AG04449 (cell line): ENCODE measurements around the gene PRAC1.

Source experiments
- CTCF ChIA-PET: fragments of 350-600 bp; formaldehyde crosslinking; extraction: SDS; loops from one replicate; lab custom pipeline; 2021; ENCODE audit warnings: antibody characterized with exemption; lab: Yijun Ruan, JAX
- POLR2A ChIA-PET: fragments of 400-600, 350-600 bp; formaldehyde crosslinking; extraction: SDS; loops from one replicate; lab custom pipeline; 2020; ENCODE audit warnings: antibody characterized with exemption, inconsistent platforms; lab: Yijun Ruan, JAX
- DNase-seq: peaks from one replicate; pipeline ENCODE4 v3.0.0-alpha.2; 2010; ENCODE audit warnings: low read depth, low spot score
- H3K4me3 ChIP-seq: 2 replicates; pipeline ENCODE4 v1.5.1; 2011; ENCODE audit warnings: low read depth, mild to moderate bottlenecking, control low read depth, low read length
- TF ChIP-seq, protein P1 (sequence below): IDR thresholded peaks from one replicate; pipeline ENCODE4 v1.5.1; 2011; ENCODE audit warnings: mild to moderate bottlenecking, moderate library complexity, low read length, control low read depth, inconsistent platforms; ENCODE audit not compliant: insufficient read depth; ENCODE audit errors: missing control alignments

The PRAC1 gene

DNA sequence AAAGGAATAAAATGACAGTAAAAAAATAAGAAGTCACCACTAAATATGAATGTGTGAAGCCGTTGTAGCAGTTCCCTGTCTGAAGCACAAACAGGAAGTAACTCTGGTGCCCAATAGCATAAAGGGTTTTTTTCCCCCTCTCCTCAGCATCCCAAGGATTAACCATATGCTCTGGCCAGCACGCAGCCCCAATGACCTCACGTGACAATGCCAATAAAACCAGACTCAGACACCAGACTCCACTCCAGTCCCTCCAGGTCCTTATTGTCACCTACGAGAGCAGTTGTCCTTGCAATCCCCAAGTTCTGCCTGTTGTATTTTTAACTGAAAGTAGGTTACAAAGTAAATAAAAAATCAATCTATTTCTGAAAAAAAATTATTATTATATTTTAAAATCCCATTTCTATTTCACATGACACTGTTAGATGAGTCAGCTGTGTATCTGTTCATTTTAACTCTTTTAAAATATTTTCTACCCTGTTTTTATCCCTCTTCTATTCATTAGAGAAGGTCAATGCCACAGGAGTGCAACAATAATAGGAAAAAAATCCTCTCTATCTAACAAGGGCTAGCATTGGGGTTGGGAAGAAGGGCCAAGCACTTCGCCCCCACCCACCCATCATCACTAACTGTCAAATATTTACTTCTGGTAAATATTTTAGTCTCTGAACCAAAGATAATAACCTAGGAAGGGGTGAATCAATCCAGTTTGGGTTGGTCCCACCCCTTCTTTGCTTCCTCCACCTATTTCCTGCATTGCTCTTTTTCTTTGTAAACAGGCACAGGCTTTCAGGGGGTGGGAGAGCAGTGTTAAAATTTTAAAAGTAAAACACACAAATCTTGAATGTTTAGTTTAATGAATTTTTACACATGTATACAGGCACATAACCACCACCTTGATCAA lies 6.6 kb downstream of the PRAC1 start:
- no peak overlapping the region for H3K4me3 ChIP-seq
- TF ChIP-seq, protein P1, sequence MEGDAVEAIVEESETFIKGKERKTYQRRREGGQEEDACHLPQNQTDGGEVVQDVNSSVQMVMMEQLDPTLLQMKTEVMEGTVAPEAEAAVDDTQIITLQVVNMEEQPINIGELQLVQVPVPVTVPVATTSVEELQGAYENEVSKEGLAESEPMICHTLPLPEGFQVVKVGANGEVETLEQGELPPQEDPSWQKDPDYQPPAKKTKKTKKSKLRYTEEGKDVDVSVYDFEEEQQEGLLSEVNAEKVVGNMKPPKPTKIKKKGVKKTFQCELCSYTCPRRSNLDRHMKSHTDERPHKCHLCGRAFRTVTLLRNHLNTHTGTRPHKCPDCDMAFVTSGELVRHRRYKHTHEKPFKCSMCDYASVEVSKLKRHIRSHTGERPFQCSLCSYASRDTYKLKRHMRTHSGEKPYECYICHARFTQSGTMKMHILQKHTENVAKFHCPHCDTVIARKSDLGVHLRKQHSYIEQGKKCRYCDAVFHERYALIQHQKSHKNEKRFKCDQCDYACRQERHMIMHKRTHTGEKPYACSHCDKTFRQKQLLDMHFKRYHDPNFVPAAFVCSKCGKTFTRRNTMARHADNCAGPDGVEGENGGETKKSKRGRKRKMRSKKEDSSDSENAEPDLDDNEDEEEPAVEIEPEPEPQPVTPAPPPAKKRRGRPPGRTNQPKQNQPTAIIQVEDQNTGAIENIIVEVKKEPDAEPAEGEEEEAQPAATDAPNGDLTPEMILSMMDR: no peak
- DNase-seq: no peak
- CTCF ChIA-PET: interaction anchor here (0.6 to 4.0 kb wide), 4 partner anchors 9 to 163 kb away, joined by 3 to 27 read pairs (median 14); partner anchors contain the start of gene PRAC2
- POLR2A ChIA-PET: no interaction called here

DNA sequence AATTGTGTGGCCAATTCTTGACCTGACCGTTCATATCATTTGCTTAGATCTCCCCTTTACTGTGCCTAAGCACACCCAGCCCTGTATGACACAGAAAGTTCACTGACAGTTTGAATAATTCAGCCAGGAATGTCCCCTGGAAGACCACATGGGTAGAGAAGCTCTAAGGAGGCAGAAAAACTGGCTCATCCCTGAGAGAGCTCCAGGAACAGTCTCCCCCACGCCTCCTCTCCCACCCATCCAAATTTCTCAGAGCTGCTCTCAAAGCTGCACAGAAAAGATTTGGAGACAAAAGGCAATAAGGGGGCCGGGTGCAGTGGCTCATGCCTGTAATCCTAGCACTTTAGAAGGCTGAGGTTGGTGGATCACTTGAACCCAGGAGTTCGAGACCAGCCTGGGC lies 11.2 kb downstream of the PRAC1 start:
- DNase-seq: no peak
- TF ChIP-seq, protein P1: no peak
- POLR2A ChIA-PET: no interaction called here
- CTCF ChIA-PET: interaction anchor here (1.8 to 2.9 kb wide), 4 partner anchors 11 to 168 kb away, joined by 7 to 12 read pairs (median 8); partner anchors contain the start of gene PRAC1
- no peak overlapping the region for H3K4me3 ChIP-seq

DNA sequence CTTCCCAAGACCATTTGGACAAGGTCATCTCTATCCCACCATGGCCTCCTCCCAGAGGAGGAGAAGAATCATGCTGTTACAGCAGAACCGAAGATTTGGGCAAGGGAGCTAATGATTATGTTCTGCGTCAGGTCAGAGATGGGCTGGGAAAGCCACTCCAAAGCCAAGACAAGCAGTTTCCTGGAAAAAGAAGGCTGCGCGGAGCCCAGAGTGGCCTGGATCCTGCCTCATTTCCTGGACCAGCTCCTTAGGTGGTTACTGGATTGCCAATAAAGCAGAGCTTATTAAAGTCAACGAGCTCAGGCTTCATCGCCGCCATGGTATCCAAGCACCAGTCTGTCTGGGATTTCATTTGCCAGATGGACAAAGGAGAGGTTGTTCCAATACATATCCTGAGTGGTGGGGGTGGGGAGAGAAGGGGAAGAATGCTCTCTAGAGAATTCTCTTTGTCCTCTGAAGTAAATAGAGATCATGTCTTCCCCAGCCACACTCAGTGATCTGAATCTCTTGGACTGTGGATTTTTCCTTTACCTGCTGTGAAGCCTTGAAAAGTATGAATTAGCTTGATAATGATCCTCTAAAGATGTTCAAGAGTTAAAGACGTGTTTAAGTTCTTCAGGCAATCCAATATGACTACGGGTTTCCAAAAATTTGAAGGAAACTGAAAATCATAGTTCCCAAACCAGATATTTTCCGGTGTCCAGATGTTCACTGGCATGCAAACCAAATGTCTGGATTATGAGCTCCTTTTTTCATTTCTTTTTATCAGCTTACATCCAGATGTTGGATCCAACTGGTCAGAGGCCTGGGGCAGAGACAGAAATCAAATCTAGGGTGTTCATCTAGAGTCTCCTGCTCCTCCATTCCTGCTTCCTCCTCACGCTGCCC lies 17.7 kb downstream of the PRAC1 start:
- TF ChIP-seq, protein P1: no peak
- CTCF ChIA-PET: interaction anchor here (1.2 to 2.2 kb wide), 6 partner anchors 15 to 174 kb away, joined by 3 to 18 read pairs (median 6); partner anchors contain the start of gene PRAC2
- POLR2A ChIA-PET: no interaction called here
- no peak overlapping the region for H3K4me3 ChIP-seq
- DNase-seq: no peak

DNA sequence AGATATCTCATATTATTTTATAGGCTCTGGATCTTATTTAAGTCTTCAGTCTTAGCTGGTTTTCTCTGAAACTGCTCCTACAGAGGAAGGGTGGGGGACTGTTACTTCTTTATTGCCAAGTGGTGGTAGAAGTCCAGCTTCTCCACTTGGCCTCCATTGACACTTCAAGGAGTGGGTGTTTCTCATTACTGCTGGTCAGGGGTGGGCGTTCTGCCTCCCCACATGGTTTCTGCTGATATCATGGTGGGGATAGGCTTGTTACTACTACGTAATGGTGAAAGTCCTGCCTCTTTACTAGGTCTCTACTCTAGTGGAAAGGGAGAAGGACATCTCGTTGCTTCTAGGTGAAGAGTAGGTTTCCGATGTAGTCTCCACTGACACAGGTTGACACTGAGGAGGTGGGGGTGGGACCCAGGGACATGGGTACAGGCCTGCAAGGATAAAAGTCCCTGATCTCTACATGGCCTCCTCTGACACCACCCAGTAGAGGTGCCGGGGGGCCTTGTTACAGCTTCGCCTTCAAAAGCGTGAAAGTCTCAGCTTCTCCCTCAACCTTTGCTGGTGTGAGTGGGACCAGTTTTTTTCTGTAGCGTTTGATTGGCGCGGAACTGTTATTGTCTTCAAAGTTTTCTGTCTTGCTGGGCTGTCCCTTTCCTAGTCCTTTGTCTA lies 20.3 kb downstream of the PRAC1 start:
- H3K4me3 ChIP-seq: no peak overlapping the region
- no peak for DNase-seq
- ChIA-PET POLR2A (no interaction called here), CTCF (interaction anchor here (0.9 to 3.3 kb wide), 5 partner anchors 22 to 331 kb away, joined by 3 to 17 read pairs (median 3); no protein-coding TSS in a partner anchor)
- TF ChIP-seq, protein P1: no peak

DNA sequence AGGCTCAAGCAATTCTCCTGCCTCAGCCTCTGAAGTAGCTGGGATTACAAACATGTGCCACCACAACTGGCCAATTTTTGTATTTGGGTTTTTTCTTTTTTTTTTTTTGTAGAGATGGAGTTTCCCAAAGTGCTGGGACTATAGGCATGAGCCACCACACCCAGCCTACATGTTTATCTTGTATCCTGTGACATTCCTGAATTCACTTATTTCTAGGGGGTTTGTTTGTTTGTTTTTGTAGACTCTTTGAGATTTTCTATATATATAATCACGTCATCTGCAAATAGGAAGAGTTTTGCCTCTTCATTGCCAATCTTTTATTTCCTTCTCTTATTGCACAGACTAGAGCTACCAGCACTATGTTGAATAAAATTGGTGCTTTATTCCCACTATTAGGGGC lies 29.1 kb downstream of the PRAC1 start:
- POLR2A ChIA-PET: no interaction called here
- CTCF ChIA-PET: interaction anchor here (1.3 to 1.5 kb wide), 3 partner anchors 10 to 22 kb away, joined by 3 to 6 read pairs (median 5); no protein-coding TSS in a partner anchor
- H3K4me3 ChIP-seq: no peak overlapping the region
- DNase-seq: no peak
- TF ChIP-seq, protein P1: no peak
